Activated CD8-positive, alpha-beta memory T cell treated with anti-CD3 and anti-CD28 coated beads for 24 hours (primary cell): ENCODE data around the gene PLVAP.

Experiments
- DNase-seq: peaks from one replicate; pipeline ENCODE4 v3.0.0-alpha.2; 2020

Gene PLVAP

DNA sequence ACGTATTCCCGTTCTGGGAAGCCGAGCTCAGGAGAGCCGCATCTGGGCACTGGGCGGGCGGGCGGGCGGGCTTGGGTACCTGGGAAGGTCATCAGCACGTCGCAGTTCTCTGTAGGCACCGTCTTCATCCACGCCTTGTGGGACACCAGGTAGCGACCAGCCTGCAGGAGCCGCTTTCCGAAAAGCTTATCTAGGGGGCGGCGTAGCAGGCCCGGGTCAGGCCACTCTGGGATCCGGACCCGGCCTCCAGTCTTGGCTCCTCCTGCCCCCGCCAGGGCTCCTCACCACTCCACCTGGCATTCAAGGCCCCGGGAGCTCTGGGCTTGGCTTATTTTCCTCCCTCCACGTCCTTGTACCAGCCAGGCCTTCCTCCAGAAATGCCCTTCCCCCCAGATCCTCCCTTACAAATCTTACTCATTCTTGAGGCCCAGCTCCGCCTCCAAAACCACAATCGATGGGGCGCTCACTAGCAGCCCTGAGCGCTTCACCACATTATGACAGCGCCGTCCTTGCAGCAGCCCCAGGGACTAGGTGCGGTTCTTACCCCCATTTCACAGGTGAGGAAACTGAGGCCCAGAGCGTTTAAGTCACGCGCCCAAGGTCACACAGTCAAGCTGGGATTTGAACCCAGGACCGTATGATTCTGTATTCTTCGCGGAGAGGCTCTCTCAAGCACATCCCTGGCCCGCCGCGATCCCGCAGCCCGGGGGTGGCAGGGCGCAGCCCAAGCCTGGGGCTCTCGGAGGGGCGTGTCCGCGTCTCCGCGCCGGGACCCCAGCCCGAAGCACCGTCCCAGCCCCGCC, 43.3 kb downstream of the PLVAP start:
- DNase-seq, result peak; percentile 86

GRCh38 chr19:17332677-17333581, 44.2 kb downstream of the PLVAP start:
- no peak for DNase-seq

DNA sequence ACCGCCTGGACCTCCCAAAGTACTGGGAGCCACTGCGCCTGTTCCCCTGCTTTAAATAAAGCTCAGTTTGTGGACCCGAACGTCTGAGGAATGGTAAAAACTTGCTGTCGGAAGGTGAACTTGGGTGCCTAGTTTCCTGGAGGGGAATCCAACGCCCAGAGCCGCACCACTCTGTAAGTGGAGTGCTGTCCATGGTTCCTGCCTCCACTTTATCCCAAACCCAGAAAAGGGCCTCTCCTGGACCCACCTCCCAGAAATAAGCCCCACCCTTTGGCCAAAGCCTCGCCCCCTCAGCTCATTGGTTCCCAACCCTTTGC, 44.8 kb downstream of the PLVAP start:
- DNase-seq, result no peak

- DNase-seq, result no peak
Measured at GRCh38 chr19:17331045-17331558, 46.0 kb downstream of the PLVAP start.

DNA sequence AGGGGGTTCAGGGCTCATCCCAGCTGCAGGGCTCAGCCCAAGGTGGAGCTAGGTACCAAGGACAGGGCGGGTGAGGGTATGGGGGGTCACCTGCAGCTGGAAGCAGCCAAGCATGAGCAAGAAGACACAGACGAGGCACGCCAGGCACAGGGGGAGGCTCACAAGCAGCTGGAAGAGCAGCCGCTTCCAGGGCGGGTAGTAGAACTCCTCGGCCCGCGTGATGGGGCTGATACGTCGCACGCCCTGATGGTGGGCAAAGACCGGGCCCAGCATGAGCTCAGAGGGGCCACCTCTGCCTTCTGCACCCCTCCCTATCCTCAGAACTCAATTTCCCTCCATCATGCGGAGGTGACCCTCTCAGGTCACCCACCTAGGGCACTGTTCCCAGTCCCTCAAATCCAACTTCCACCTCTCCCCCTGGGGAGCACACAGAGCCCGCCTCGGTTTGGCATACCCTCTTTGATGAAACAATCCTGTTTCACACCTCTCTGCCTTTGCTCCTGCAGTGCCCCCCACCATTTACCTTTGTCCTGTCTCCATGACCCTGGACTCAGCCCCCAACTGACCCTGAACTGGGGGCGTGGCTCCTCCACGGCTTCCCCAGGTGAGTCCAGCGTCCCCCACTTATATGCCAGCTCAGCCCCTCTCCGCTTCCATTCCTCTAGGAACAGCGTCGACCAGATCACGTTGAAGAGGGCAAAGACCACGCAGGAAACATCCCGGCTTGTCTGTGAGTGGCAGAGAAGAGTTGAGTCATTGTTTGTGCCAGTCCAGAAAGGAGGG, 46.7 kb downstream of the PLVAP start:
- DNase-seq, result no peak

DNA sequence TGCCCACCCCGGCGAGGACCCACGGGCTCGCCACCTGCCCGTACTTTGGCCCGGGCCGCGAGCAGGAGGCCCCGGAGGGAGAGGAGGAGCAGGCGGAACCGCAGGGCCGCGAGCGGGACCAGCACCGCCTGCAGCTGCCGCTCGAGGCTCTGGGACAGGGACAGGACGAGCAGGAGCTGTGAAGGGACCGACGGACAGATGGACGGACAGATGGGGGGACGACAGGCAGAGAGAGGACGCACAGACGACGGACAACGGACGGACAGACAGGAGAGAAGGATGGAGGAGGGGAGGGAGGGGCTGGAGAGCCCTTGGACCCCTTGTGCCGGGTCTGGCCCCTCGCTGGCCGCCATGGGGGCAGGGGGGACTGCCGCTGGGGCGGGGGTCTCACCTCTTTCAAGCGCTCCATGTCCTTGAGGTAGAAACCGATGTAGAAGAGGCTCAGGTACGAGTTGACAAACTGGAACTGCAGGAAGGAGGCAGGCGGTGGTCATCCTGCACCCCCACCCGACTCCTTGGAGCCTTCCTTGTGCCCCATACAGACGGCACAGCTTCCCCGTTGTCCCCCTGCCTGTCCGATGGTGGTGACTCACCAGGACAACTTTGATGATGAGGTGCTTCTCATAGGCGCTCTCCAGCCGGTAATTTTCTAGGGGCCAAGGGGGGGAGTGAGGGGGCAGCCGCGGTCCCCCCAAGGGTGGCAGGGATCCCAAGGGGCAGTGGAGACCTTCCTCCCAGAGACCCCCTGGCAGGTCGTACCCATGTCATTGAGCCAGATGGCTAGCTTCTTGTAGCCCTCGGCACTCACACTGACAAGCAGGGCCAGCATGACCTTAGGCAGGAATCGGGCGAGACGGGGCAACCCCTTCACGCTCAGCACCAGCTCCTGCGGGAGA, 47.5 kb downstream of the PLVAP start:
- peak; percentile 71 for DNase-seq

DNA sequence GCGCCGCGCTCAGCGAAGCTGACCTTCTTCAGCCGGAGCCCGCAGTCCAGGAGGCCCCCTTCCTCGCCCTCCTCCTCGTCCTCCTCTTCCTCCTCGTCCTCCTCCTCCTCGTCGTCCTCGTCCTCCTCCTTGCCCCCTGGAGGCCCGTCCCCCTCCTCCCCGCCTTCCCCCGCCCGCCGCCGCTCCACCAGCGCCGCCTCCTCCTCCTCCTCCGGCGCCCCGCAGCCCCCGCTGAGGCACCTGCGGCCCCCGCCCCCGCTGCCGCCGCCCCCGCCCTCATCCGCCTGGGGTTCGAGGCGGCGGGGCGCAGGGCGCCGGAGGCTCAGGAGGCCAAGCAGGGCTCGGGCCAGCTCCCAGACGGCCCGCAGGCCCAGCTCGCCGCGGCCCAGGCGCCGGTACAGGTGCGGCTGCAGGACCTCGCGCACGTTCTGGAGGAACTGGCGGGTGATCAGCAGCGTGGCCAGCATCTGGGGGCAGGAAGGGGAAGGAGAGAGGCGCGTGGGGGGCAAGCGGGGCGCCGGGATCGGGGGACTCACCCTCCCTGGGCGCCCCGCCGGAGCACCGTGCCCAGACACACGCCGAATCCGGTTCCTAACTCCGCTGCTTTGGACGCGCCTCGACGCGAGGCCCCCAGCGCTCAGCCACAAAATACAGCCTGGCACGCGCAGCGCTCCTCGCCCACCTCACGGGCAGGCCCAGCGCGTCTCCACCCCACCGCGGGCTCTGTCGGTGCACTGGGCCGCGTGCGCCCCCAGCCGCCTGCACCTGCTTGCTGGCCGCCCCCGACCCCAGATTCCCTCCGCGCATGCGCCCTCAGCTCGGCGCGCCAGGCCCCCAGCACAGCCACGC, 48.4 kb downstream of the PLVAP start:
- peak; percentile 74 for DNase-seq

DNA sequence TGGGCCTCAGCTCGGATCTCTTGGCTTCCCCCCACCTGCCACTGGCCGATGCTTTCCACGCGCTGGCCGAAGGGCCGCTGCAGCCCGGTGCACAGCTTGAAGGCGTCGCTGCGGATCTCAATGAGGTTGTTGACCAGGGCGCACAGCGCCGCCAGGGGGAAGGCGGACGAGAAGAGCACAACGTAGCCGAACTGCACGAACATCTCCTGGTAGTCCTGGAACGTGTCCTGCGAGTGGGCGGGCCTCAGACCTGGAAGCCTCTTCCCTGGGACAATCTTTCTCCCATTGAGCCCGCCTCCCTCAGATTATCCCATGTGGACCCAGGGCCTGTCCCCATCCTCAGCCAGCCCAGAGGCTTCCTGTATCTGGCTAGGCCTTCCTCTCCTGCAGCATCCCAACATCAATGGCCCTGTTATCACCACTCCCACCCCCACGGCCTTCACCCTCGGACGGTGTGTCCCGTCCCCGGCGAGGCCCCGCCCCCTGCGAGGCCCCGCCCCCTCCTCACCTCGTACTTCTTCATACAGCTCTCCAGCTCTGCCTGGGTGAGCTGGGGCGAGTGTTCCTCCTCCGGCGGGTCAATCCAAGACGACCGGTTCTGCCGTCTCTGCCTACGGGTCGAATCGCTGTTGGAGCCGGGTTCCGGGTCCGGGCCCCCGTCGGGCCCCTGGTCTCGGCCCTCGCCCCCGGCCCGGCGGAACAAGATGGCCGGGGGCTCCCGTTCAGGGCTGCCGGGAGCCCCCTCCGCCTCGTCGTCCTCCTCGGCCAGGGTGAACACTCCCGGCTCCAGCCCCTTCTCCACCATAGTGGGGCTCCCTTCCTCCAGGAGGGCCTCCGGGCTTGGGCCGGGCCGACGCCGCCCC, 49.3 kb downstream of the PLVAP start:
- peak; percentile 83 for DNase-seq

GRCh38 chr19:17327068-17327653, 50.0 kb downstream of the PLVAP start:
- DNase-seq, result no peak

- DNase-seq, result no peak
Measured at GRCh38 chr19:17326595-17326966, 50.6 kb downstream of the PLVAP start.

GRCh38 chr19:17325881-17326594, 51.1 kb downstream of the PLVAP start:
- DNase-seq, result no peak

- no peak for DNase-seq
Measured at GRCh38 chr19:17325133-17325532, 52.0 kb downstream of the PLVAP start.

DNA sequence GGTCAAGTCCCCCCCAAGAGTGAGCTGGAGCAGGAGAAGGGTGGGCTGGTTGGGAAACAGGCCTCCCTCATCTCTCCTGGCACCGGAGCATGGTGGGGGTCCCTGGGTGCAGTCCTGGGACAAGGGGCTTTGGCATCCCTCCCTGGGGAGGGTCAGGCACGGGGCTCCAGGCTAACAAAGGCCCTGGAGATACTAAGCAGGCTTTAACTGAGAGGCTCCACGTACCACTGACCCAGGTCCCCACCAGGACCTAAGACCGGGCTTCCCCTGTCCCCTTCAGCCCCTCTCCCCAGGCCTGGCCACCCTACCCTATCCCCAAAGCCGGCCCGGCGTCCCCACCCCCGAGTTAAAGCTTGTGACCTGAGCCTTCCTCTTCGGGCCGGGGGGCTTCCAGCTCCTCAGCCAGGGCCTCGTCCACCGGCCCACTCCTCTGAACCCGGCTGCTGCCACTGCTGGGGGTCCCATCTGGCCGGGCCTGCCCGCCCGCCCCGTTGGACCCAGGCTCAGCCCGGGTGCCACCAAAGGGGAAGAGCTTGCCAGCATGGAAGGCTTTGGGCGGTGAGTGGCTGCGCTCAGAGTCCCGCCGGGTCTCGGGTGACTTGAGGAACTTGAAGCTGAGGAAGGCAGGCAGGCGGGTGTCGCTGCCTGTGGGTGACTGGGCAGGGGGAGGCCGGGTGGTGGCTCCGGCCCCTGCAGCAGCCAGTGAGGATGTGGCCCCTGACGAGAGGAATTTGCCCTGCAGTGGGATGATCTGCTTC, 52.6 kb downstream of the PLVAP start:
- no peak for DNase-seq

DNA sequence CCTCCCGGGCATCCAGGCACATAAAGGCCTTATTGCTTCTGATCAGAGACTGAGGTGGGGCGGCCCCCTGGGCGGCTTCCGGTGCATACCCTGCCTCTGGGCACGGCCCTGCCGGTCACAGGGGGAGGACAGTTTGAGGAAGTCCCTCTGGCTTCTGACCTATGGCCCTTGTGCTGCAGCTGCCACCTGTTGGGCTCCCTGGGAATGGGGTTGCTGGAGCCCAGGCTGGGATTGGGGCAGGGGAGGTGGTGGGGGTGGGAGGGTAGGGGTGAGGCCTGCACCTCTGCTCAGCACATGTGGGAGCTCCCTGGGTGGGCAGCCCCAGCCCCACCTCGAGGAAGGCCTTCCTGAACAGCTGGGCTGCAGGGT, 53.2 kb downstream of the PLVAP start:
- no peak for DNase-seq

DNA sequence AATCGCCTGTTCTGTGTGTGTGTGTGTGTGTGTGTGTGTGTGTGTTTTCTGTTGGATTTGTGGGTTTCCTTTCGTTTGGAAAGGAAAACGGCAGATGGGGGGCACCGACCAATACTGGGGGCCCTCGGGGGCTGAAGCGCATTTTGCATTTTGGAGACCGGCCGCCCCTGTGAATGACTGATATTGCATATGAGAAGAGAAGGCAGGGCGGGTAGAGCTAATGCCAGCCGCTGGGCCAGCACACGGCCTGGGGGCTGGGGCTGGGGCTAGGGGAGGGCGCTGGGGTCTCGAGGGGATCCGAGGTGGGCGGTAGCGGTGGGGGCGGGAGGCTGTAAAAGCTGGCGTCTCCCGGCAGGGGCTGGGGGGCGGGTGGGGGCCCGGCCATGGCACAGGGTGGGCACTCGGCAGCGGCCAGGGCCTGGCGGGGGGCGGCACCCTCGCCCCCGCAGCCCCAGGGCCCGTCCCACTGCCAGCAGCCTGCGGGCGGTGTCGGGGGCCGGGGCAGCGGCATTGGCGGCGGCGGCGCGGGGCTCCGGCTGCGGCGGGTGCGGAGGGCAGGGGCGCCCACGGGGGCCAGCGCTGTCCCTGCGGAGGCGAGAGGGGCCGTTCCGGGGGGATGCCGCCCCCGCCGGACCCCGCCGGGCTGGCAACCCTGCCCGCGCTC, 53.7 kb downstream of the PLVAP start:
- no peak for DNase-seq

DNA sequence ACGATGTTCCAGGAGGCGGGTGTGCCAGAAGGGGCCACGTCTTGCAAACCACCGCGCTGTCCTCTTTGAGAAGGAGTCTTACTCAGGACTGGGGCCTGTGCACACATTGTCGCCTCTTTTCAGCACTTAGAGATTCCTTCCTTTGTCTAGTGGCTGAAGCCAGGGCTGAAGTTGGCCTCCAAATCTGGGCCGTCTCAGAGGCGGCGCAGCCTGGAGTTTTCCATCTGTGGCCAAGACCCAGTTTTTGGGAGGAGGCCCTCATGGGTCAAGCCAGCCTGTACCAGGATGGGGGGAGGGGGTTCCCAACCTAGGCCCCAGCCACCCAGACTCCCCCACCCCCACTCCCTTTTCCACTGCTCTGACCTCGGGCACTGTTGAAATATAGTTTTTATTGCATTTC, 54.3 kb downstream of the PLVAP start:
- DNase-seq, result no peak

GRCh38 chr19:17321655-17322489, 55.3 kb downstream of the PLVAP start:
- DNase-seq, result no peak
